ENCODE measurements around the gene TRAF3.
A peak's percentile ranks its signal among the peaks of the same experiment; 100 is the strongest.

Gene TRAF3

DNA sequence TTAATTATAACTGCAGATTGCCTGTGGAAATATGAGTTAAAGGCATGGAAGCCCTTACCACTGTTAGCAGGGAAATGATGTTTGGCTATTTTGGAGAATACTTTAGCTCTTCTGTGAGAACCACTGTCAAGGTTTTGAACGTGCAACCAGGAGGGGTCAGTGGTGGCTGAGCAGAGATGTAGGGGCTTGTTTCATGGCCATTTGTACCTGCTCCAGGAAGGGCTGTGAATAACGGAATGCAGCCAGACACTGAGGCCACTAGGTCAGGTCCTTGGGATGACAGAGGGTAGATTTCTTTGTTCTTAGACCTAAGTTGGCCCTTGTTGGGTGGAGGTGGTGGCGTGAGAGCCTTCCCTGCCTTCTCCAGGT lies 8.3 kb downstream of the TRAF3 start:
- DNase-seq (ENCODE audit: low read depth in 1 of 2, low spot score in 1 of 2) = no peak
- TF ChIP-seq JUND (IDR thresholded peaks at IDR 0.05; ENCODE audit: low read depth) = no peak
- in situ Hi-C loops (cut with HindIII; ENCODE audit: low pct_unique_long_range_greater_than_20kb, low sequenced_read_pairs) = no loop called here

GRCh38 chr14:102786768-102787167 lies 9.5 kb downstream of the TRAF3 start:
- DNase-seq (ENCODE audit: low read depth in 1 of 2, low spot score in 1 of 2) = no peak
- no peak for TF ChIP-seq JUND (IDR thresholded peaks at IDR 0.05; ENCODE audit: low read depth)
- in situ Hi-C loops (cut with HindIII; ENCODE audit: low pct_unique_long_range_greater_than_20kb, low sequenced_read_pairs) = no loop called here

GRCh38 chr14:102789349-102789748 lies 12.1 kb downstream of the TRAF3 start:
- in situ Hi-C loops (cut with HindIII; ENCODE audit: low pct_unique_long_range_greater_than_20kb, low sequenced_read_pairs) = no loop called here
- DNase-seq (ENCODE audit: low read depth in 1 of 2, low spot score in 1 of 2) = no peak
- no peak for TF ChIP-seq JUND (IDR thresholded peaks at IDR 0.05; ENCODE audit: low read depth)

GRCh38 chr14:102793531-102794328 lies 16.5 kb downstream of the TRAF3 start:
- in situ Hi-C loops (cut with HindIII; ENCODE audit: low pct_unique_long_range_greater_than_20kb, low sequenced_read_pairs) = no loop called here
- no peak for DNase-seq (ENCODE audit: low read depth in 1 of 2, low spot score in 1 of 2)

GRCh38 chr14:102795060-102795925 lies 18.0 kb downstream of the TRAF3 start:
- in situ Hi-C loops (cut with HindIII; ENCODE audit: low pct_unique_long_range_greater_than_20kb, low sequenced_read_pairs) = no loop called here
- no peak for TF ChIP-seq JUND (IDR thresholded peaks at IDR 0.05; ENCODE audit: low read depth)
- peak; percentile 83 to 87 for DNase-seq (ENCODE audit: low read depth in 1 of 2, low spot score in 1 of 2)

More at GRCh38 chr14:102793531-102794328, 16.5 kb downstream of the TRAF3 start:
- no peak for TF ChIP-seq JUND (IDR thresholded peaks at IDR 0.05; ENCODE audit: low read depth)

GRCh38 chr14:102796661-102797190 lies 19.5 kb downstream of the TRAF3 start:
- TF ChIP-seq JUND (IDR thresholded peaks at IDR 0.05; ENCODE audit: low read depth) = no peak
- in situ Hi-C loops (cut with HindIII; ENCODE audit: low pct_unique_long_range_greater_than_20kb, low sequenced_read_pairs) = no loop called here
- no peak for DNase-seq (ENCODE audit: low read depth in 1 of 2, low spot score in 1 of 2)

- no peak for TF ChIP-seq JUND (IDR thresholded peaks at IDR 0.05; ENCODE audit: low read depth)
- in situ Hi-C loops (cut with HindIII; ENCODE audit: low pct_unique_long_range_greater_than_20kb, low sequenced_read_pairs) = no loop called here
- DNase-seq (ENCODE audit: low read depth in 1 of 2, low spot score in 1 of 2) = no peak
Measured at GRCh38 chr14:102798926-102799325, 21.7 kb downstream of the TRAF3 start.

- in situ Hi-C loops (cut with HindIII; ENCODE audit: low pct_unique_long_range_greater_than_20kb, low sequenced_read_pairs) = no loop called here
- peak in 1 of 2 experiments; percentile 57 for DNase-seq (ENCODE audit: low read depth in 1 of 2, low spot score in 1 of 2)
Measured at GRCh38 chr14:102799684-102800562, 22.7 kb downstream of the TRAF3 start.

DNA sequence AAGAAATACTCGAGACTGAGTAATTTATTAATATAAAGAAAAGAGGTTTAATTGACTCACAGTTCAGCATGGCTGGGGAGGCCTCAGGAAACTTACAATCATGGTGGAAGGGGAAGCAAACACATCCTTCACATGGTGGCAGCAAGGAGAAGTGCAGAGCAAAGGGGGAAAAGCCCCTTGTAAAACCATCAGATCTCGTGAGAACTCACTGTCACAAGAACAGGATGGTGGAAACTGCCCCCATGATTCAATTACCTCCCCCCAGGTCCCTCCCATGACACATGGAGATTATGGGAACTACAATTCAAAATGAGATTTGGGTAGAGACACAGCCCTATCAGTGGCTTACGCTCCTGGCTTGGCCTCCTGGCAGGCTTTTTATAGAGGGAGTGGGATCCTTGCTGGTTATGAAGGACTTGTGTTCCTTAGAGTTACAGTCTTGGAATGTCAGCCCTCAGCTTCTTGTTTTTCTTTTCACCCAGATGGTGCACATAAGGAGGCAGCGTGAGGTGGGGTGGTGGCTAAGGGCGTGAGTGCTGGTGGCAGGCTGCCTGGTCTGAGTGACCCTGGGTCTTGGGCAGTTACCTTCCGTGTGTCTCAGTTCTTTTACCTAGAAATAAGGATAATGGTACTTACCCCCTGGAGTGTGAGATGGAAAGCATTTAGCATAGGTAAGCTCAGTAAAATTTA lies 25.7 kb downstream of the TRAF3 start:
- in situ Hi-C loops (cut with HindIII; ENCODE audit: low pct_unique_long_range_greater_than_20kb, low sequenced_read_pairs) = no loop called here
- DNase-seq (ENCODE audit: low read depth in 1 of 2, low spot score in 1 of 2) = no peak
- no peak for TF ChIP-seq JUND (IDR thresholded peaks at IDR 0.05; ENCODE audit: low read depth)

More at GRCh38 chr14:102799684-102800562, 22.7 kb downstream of the TRAF3 start:
- TF ChIP-seq JUND (IDR thresholded peaks at IDR 0.05; ENCODE audit: low read depth) = no peak

GRCh38 chr14:102804858-102805257 lies 27.6 kb downstream of the TRAF3 start:
- in situ Hi-C loops (cut with HindIII; ENCODE audit: low pct_unique_long_range_greater_than_20kb, low sequenced_read_pairs) = no loop called here
- no peak for TF ChIP-seq JUND (IDR thresholded peaks at IDR 0.05; ENCODE audit: low read depth)
- no peak for DNase-seq (ENCODE audit: low read depth in 1 of 2, low spot score in 1 of 2)

DNA sequence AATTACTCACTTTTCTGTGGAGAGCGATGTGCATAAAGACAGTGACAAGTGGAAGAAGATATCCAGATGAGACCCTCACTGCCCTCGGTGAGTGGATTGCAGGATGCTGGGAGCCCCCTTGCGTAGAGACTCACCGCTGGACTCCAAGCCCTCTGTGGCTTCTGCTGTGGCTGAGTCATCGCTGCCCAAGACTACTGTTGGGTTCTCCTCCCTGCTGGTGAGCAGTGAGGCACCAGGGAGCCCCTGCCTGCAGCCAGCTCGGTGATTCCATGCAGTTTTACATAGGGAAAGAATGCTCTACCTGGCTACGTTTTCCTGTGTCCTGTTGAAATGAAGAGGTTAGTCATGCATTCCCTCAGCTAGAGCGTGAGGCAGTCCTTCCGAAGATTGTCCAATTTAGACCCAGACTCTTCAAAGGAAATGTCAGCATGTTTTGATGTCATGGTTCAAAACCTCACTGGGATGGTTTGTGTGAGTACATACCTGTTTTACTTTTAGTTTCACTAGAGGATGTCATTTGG lies 28.2 kb downstream of the TRAF3 start:
- no peak for TF ChIP-seq JUND (IDR thresholded peaks at IDR 0.05; ENCODE audit: low read depth)
- no peak for DNase-seq (ENCODE audit: low read depth in 1 of 2, low spot score in 1 of 2)
- in situ Hi-C loops (cut with HindIII; ENCODE audit: low pct_unique_long_range_greater_than_20kb, low sequenced_read_pairs) = no loop called here
